ENCODE results near the gene SLAMF1.
"Not testable (repeated sequence)": the region's sequence is repeated elsewhere in the genome, so short reads cannot be mapped to it uniquely, and the experiment has no call there.

SLAMF1 gene

DNA sequence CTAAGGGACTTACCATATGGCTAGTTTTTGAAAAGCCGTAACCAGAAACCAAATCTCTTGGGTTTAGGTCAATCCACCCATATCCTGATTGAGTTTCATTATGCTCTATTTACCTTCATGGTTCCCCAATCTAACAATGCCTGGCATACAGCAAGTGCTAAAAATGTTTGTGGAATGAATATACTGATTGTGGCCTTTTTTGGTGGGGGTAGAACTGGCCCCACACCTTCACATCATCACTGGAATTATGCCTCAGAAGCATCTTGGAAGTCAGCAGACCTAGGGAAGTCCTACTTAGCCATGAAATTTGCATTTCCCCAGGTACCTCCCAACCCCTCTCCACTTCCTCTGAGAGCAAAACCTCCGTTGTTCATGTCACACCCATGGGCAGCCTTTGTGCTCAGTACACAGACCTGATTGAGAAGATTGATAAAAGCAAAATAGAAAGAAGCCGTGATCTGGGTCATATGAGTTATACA is 17.8 kb upstream of the SLAMF1 start:
- no peak for DNase-seq

DNA sequence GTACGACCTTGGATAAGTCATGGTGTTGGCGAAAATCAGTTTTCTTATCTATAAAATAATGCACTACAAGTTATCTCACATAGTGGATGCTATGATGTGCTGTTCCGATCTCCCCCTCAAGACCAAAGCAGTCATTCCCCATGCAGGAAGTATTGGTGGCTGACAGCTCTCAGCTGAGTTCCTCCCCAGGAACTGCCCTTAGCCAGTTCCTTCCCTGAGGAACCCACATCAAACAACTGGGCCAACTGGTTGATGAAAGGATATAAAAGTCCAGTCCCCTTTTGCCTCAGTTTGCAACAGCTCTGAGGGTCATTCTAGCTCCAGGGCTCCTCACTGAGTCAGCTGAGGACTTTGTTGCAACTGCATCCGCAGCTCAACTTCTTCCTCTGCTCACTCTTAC is 16.1 kb upstream of the SLAMF1 start:
- DNase-seq, result no peak

DNA sequence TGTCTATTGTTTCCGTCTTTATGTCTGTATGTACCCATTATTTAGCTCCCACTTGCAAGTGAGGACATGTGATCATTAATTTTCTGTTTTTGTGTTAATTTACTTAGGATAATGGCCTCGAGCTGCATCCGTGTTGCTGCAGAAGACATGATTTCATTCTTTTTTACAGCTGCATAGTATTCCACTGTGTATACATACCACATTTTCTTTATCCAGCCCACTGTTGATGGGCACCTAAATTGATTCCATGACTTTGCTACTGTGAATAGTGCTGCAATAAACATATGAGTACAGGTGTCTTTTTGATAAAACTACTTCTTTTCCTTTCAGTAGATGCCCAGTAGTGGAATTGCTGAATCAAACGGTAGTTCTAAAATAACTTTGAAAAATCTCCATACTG is 12.7 kb upstream of the SLAMF1 start:
- no peak for DNase-seq

DNA sequence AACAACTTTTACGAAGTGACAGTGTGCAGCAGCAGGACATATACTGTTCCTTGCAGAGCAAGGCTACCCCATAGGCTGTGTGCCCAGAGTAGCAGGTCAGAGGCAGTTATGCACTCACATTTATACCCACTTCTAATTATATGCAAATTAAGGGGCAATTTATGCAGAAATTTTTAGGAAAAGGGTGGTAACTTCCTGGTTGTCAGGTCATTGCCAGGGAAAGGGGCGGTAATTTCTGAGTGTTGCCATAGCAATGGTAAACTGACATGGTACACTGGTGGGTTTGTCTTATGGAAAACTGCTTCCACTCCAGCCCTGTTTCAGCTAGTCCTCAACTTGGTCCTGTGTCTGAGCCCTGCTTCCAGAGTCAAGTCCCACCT is 12.0 kb upstream of the SLAMF1 start:
- no peak for DNase-seq

DNA sequence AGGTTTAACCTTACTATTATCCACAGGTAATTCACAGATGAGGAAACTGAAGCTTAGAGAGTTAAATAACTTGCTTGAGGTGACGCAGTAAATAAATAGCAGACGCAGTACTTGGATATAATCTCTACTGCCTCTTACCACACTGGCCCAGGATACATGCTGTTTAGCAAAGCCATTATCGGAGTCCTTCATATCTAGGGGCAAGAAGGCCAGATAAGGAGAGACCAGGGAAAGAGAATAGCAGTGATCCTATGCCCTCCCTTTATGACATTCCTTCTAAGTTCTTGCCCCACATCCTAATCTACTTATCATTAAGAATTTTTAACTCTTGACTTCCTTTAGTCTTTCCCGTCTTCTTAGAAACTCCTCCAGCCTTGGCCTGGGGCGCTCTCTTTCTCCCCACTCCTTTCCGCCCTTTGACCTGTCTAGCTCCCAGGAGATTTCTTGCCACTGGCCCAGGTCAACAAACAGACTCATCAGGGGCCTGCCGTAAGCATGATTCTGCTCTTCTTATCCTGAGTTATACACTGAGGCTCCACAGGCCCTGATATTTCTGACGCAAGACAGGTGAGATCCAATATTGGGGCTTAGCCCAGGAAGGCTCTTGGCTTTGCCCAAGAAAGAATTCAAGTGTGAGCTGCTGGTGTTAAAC is 11.4 kb upstream of the SLAMF1 start:
- no peak for DNase-seq

DNA sequence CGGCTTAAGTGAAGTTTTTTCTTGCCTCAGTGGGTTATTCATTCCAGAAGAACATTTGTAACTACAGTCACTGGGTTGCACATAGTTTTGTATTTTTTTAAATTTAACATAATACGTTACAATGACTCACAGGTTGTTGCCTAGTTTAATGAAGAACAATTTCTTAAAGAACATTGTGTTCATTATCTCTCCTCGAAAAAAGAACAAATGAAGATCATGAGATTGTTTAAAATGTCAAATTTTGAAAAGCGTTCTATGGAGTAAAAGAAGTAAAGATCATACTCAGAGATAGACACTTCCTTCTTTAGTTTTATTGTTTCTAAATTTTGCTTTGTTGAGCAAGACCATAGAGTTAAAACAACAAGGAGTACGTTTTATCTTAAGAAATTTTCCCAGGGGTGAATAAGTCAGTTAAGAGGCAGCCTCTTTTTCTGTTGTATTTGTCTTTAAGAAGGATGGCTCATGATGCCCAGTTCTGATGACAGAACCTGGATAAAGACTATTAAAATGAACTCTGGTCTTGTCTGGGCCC is 10.5 kb upstream of the SLAMF1 start:
- no peak for DNase-seq

DNA sequence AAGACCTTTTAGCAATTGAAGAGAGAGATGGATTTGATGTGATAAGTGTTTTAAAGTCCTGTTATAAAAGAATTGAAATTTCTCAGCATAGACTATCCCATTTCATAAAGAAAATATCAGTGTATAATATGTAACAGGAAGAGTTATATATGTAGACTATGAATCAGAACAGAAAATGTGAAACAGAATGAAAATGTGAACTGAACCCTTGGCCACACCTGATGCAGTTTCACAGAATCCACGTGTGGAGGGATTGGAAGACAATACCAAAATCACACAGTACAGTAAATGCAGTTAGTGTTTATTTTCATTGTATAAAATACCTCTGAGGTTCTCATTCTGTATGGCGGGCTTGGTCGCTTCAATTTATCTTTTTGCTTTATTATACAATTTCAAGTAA is 9.9 kb upstream of the SLAMF1 start:
- DNase-seq, result no peak

DNA sequence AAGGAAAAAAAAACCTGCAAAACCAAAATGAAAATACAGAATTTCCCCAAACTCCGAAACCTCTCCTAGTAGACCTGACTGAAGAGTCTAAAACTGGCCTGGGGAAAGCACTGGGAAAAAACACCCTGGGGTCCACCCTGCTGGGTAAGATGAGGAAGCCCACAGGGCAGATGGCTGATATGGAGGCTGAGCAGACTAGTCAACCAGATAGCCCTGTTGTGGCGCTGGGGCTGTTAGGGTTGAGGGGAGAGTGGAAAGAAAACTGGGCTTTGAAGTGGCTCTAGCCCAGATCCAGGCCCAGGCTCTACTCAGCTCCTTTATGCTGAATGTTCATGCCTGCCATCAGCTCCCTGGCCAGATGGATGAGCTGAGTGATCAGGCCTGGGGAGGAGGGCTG is 6.8 kb upstream of the SLAMF1 start:
- DNase-seq, result no peak

DNA sequence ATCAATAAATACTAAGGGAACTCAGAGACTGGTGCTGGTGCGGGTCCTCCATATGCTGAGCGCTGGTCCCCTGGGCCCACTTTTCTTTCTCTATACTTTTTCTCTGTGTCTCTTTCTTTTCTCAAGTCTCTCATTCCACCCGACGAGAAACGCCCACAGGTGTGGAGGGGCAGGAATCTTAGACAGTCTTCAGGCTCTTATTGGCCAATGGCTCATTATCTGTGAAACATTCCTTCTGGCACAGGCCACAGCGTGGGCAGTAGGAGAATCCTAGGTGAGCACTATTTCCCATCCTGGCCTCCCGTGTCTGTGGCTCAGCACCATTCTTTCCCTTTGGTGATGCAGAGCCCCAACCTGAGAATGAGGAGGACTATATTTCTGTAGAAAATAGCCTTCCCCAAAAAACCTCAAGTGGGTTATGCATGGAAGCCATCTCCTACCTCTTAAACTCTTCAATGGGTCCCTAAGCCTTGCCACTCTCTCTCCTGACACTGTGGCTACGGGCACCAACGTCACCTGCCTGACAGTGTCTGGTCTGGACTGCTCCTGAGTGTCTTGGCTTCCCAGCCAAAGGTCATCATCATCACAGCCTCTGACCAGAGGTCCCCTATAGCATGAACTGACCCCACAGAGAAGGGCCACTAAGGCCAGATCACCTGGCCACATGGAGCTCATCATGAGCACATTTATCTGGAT is 6.2 kb upstream of the SLAMF1 start:
- DNase-seq, result no peak

DNA sequence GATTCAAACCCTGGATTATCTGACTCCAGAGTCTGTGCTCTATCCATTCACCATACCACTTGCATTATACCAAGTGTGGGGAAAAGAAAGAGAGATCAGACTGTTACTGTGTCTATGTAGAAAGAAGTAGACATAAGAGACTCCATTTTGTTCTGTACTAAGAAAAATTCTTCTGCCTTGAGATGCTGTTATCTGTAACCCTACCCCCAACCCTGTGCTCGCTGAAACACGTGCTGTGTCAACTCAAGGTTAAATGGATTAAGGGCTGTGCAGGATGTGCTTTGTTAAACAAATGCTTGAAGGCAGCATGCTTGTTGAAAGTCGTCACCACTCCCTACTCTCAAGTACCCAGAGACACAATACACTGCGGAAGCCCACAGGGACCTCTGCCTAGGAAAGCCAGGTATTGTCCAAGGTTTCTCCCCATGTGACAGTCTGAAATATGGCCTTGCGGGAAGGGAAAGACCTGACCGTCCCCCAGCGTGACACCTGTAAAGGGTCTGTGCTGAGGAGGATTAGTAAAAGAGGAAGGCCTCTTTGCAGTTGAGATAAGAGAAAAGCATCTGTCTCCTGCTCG is 5.3 kb upstream of the SLAMF1 start:
- DNase-seq, result not testable (repeated sequence)

DNA sequence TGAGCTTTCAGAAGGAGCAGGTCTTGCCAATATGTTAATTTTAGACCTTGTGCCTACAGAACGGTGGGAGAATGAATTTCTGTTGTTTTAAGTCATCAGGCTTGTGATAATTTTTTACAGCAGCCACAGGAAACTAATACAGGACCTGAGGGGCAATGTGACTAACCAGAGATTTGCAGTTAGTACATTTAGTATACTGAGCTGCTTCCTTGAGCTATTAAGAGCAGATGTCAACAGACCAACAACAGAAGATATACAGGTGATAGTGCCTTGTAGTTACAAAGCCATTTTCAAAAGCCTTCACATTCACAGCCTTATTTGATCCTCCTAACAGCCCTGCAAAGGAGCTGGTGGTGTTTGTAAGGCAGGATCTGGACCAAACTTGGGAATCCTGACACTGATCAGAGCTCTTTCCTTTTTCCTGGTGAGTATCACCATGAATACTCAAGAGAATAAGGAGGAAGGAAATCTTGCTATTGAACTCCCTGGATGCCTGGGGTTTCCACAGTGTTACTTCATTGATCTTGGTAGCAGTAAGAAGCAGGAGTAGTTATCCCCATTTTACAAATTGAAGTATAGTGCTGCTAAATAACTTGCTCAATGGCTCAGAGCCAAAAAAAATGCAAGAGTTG is 4.7 kb upstream of the SLAMF1 start:
- DNase-seq, result no peak

DNA sequence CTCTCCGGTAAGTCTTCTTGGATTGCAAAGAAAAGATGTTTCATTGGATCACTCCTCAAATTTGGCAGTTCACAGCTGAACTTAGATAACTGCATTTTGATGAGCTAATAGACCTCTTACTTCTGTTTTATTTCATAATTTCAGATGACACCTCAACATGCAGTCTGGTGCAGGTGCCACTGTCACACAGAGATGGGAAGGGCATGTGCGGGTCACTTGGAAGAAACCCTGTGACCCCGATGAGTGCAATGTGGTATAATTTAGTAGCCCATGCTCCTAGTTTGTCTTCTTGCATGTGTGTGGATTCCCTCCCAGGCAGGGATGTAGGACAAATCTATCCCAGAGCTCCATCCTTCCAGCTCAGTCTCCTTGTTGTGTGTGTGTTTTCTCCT is 481 bp upstream of the SLAMF1 start:
- DNase-seq, result no peak

DNA sequence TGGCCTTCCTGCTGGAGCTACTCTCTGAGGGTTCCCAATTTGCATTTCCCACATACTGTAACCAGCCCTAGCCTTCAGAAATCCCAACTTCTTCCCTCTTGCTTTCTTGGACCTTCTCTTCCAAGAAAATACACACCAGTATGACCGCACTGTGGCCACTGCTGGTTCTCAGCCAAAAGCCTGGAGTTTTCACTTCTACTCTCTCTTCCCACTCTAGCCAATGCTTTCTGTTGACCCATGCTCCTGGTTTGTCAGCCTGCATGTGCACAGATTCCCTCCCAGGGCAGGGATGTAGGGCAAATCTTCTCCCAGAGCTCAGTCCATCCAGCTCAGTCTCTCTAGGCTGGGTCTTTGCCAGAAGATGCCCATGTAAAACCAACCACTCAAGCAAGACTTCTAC is 664 bp downstream of the SLAMF1 start:
- no peak for DNase-seq

DNA sequence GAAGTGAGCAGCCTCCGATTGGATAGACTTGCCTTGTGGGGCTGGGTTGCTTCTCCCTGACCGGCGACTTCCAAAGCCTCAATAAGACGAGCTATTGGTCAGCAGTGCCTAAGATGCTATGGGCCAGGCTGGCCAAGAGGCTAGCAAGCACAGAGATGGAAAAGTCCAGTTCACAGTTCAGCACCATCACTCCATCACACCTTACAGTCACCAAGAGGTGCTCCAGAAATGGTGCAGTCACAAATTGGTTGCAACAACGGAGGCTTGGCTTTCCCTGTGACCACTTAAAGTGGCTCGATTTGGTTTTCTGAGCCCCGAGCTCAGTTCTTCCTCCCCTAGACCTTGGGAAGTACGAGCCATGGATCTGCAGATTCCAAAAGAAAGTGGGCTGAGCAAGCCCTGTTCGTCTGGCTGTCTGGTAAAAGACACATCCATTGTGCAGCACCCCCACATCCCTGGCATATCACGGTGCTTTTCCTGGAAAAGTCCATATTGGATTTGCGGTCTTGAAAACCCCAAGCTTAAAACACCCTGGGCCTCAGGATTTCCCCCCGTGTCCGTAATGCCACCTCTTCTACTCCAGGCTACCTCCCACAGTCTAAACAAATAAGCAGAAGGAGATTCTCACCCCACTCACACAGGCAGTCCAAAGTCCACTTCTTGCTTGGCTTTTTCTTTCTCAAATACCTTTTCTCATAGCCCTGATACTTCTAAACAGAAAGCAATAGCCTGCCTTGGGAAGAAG is 1.3 kb downstream of the SLAMF1 start:
- no peak for DNase-seq

DNA sequence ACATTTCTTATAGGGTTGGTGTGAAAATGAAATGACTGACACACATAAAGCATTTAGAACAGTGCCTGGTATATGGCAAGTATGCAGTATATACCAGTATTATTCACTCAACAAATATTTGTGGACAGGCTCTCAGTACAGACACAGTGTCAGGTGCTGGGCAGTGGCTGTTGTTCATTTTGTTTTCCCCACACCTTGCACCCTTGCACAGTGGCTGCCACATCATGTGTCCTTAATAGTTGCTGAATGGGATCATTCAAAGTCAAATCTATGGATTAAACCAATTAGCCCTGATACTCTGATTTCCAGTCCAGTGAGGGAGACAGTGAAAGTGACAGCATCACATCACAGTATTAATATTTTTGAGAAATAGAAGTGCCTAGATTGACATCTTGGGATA is 2.4 kb downstream of the SLAMF1 start:
- no peak for DNase-seq

DNA sequence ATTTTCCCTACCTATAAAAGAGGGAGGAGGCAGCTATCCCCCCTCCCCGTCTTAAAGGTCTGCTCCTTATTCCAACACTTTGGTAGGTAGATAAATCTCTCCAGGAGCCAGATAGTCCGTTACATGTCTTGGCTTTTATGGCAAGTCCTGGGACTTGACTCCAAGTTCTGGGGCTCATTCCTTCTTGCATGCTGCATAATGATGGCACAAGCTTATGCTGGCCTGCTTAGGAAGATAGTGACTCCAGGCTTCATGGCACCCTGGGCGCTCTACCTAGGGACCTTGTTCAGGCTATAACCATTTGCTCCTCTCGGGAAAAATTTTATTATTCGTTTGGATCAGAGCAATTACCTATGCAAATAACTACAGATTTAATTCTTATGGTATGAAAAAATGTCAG is 3.7 kb downstream of the SLAMF1 start:
- DNase-seq, result no peak

DNA sequence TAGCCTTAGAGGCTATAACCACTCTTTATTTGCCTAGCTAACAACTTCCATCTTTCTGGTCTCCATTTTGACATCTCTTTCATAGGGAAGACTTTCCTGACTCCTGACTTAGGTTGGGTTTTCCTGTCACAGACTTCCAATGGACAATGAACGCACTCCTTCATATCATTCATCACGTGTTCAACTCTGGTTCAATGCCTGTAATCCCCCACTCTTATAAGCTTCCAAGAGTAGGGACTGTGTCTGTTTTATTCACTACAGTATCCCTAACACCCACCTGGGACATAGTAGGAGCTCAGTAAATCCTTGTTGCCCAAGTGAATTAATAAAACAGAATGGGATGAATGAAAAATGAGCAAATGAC is 4.6 kb downstream of the SLAMF1 start:
- DNase-seq, result no peak

DNA sequence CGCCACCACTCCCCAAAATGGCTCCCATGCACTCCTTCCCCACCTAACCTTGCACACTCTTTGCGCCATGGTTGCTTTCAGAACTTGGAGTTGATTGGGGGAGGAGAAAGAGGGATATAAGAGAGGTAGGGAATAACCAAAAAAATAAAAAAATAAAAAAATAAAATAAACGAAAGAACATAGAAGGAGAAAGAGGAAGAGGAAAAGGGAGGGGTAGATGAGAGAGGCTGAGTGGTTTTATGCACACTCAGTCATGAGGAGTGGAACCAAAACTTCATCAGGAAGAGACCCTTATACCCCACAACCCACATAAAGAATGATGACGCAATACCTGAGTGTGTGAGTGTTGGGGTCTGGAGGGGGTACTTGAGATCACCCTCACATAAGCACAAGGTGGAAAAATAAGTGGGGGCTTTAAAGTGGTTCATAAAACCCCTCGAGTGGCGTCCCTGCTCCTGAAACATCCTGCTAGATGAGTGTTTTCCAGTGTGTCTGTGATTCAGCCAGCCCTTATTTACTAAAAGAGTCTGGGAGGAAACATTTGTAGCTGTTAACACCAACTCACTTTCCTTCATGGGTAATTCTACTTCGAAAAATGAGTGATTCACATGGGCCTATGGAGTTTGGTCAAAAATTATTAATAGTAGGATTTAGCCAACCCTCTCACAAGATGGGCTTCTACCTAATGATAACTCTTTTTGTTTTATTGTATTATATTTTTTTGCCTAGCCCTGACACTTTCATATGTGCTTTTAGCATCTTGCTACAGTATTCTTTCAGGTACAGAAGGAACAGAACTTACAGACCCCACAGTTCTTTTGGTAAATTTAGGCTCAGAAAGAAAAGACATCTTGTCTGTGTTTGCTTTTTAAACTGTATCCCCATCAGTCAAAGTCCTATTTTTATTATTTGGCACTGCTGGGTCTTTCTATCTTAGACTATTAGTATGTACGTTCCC is 5.2 kb downstream of the SLAMF1 start:
- DNase-seq, result no peak

DNA sequence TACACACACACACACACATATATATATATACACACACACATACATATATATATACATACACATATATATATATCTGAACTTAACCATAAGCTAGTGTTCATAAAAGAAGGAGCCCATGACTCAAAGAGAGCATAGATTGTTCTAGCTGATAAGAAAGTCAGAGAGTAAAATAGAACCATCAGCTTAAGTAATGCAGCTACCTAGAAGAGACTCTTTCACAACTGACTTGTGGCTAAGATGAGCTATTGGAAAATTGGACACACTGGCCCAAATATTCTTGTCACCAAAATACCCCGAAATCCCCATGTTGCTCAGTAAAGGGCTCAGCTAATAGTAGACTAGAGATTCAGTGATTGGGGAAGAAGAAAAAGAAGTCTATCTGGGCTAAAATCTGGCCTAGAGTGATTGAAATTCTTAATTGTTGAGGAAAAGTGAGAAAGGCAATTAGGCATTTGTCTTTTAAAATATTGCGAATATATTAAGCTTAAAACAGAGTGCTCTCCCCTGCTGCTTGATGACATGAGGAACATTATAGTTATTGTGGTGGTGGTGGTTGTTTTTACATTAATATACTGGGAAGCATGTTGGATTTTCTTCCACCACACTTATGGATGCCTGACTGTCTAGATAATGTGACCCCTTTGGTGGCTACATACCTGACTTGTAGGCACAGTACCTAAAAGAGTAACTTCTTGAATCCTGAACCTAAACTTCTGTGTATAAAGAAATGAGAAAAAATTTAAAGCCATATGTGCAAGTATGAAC is 6.3 kb downstream of the SLAMF1 start:
- no peak for DNase-seq

DNA sequence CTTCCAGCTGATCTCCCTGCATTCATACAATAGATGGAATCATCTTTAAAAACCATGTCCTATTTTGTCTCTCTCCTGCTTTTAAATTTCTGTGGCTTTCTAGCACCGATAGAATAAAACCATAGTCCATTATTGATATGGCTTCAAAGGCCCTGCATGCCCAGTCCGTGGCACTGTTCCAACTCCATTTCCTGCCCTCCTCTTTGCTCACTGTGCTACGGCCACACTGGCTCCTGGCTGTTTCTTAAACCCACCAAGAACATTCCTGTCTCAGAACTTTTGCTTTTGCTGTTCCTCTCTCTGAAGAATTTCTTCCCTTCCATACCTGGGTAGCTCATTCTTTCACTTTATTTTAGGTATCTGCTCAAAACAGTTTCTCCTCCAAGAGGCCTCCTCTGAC is 7.2 kb downstream of the SLAMF1 start:
- DNase-seq, result no peak

DNA sequence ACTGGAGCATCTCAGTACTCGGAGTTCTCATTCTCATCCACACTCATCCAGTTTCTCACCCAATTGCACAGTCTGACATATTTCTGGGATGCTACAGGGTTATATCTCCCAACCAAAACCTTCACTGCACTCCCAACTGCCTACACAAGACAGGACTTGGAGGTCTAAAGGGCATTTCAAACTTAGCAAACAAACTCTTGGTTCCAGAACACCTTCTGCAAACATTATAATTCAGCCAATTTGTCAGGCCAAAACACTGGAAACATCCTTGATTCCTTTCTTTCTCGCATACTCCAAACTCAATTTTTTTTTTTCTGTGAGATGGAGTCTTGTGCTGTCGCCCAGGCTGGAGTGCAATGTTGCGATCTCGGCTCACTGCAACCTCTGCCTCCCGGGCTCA is 7.9 kb downstream of the SLAMF1 start:
- DNase-seq, result no peak
